ENCODE results near the gene C5orf58.

The C5orf58 gene

DNA sequence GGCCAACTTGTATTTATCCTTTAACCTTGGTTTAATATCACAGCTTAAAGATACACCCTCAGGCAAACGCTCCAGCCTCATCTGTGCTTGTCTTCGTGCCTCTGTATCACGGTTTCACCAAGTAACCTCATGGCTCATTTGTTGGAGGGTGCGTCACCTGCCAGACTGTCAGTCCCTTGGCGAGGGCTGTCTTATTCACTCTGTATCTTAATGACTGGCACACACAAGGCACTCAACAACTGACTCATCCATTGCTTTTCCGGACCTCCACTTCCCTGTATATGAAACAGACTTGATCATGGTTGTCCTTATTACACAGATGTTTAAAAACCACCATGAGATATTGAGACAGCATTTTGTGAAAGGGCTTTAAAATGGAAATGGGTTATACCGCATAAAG, 36.8 kb downstream of the C5orf58 start:
- no peak overlapping the region for H3K4me3 ChIP-seq (replicated peaks; ENCODE audit: low read depth, low read length)
- no peak for DNase-seq (ENCODE audit: low read depth)
- TF ChIP-seq, protein P1, sequence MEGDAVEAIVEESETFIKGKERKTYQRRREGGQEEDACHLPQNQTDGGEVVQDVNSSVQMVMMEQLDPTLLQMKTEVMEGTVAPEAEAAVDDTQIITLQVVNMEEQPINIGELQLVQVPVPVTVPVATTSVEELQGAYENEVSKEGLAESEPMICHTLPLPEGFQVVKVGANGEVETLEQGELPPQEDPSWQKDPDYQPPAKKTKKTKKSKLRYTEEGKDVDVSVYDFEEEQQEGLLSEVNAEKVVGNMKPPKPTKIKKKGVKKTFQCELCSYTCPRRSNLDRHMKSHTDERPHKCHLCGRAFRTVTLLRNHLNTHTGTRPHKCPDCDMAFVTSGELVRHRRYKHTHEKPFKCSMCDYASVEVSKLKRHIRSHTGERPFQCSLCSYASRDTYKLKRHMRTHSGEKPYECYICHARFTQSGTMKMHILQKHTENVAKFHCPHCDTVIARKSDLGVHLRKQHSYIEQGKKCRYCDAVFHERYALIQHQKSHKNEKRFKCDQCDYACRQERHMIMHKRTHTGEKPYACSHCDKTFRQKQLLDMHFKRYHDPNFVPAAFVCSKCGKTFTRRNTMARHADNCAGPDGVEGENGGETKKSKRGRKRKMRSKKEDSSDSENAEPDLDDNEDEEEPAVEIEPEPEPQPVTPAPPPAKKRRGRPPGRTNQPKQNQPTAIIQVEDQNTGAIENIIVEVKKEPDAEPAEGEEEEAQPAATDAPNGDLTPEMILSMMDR (IDR thresholded peaks at IDR 0.05; ENCODE audit: low read length, missing control alignments) = no peak

DNA sequence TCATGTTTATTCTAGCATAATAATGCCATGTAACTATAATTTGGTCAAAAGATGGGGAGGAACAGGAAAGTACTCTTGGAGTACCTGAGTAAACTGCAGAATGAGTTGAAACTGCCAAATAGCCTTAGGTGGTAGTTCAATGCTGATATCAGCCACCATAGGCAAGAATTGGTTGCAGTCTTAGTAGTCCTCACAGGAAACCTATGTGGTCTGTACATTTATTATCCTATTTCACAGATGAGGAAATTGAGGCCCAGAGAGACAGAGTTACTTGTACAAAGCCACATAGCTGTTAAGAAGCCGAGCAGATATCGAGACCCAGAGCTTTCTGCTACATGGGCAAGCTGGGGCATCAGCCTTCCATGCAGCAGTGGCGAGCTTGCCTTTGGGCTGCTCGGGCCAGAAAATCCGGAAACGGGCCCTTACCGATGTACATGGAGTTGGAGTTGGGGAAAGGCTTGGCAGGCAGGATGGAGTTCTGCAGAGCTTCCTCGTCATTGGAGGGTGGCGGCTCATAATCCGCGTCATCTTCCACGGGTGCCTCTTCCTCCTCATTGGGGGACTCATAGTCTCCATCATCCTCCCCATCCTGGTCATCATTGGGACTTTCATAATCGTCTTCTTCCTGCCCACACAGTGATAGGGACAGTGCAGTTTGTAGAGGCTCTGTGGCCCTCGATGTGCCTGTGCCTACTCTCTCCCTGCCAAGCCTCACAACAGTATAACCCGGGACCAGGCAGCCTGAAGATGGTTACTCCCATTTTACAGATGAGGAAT, 37.7 kb downstream of the C5orf58 start:
- TF ChIP-seq, protein P1 (IDR thresholded peaks at IDR 0.05; ENCODE audit: low read length, missing control alignments) = no peak
- DNase-seq (ENCODE audit: low read depth) = no peak

GRCh38 chr5:170273968-170274710, 41.4 kb downstream of the C5orf58 start:
- TF ChIP-seq, protein P1 (IDR thresholded peaks at IDR 0.05; ENCODE audit: low read length, missing control alignments) = peak; percentile 32
- H3K4me3 ChIP-seq (replicated peaks; ENCODE audit: low read depth, low read length) = no peak overlapping the region
- peak; percentile 33 for DNase-seq (ENCODE audit: low read depth)

More for the DNA sequence above, 37.7 kb downstream of the C5orf58 start:
- H3K4me3 ChIP-seq (replicated peaks; ENCODE audit: low read depth, low read length) = no peak overlapping the region

DNA sequence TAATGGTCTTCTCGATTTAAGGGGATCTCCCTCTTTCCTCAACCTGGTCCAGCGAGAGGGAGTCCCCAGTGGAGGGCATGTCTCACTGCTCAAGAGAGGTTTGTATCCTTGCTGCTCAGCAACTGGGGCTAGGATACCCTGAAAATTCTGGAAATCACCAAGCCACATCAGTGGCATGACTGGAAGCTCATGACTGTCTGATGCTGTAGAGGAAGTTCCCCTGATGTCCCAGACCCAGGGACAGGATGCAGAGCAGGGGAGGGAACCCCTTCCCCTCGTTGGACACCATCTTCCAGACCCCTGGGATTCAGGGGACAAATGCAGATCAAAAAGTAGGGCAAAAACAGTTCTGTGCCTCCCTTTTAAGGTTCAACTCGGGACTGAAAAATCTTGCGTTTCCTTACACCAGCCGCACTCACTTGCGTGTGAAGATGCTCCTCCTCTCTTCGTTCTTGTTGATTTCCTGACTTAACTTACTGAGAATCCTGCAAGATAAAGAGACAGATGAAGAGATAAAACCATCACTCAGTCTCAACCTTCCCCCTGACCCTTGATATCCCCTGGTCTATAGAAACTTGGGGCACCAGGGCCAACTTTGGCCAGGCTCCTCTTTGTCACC, 42.7 kb downstream of the C5orf58 start:
- no peak overlapping the region for H3K4me3 ChIP-seq (replicated peaks; ENCODE audit: low read depth, low read length)
- TF ChIP-seq, protein P1 (IDR thresholded peaks at IDR 0.05; ENCODE audit: low read length, missing control alignments) = no peak
- no peak for DNase-seq (ENCODE audit: low read depth)

DNA sequence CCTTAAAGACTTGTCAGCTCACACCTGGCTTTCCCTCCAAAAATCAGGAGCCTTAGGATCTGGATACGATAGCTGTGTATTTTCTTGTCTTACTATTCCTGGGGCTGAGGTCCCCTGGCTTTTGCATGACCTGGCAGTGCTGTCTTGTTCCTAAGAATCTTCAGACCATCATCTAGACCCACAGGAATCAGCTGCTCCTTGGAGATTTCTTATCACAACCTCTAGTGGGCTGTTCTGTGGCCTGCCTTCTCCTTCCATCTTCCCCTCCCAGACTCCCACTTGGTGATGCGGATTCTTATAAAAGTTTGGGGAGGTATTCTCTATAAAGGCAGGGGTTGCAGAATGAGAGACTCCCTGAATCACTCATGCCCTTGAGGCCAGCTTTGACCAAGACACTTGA, 43.4 kb downstream of the C5orf58 start:
- TF ChIP-seq, protein P1 (IDR thresholded peaks at IDR 0.05; ENCODE audit: low read length, missing control alignments) = no peak
- H3K4me3 ChIP-seq (replicated peaks; ENCODE audit: low read depth, low read length) = no peak overlapping the region
- DNase-seq (ENCODE audit: low read depth) = no peak

DNA sequence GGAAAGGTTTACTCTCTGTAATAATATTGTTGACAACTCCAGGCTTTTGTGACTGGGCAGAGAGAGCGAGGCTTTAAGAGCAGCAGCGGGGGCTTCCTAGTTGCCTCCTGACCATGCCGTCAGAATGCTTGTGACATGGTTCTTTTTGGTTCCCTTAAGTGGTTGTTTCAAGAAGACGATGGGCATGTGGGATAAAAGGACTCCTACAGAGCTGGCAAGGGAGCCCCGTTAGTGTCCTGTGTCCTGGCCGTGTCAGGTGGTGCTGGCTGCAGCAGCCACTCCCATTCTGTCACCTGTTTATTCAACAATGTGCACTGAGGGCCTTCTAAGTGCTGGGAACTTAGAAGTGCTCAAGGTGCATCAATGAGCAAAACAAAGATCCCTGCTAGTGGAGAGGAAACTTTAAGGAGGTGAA, 45.1 kb downstream of the C5orf58 start:
- H3K4me3 ChIP-seq (replicated peaks; ENCODE audit: low read depth, low read length) = no peak overlapping the region
- TF ChIP-seq, protein P1 (IDR thresholded peaks at IDR 0.05; ENCODE audit: low read length, missing control alignments) = no peak
- no peak for DNase-seq (ENCODE audit: low read depth)
